ENCODE results near the gene GAN.

Gene GAN

GRCh38 chr16:81424771-81425170, 110.0 kb downstream of the GAN start:
- in situ Hi-C loops (cut with MboI; ENCODE audit: low sequenced_read_pairs), result no loop called here

GRCh38 chr16:81427219-81427618, 112.5 kb downstream of the GAN start:
- in situ Hi-C loops (cut with MboI; ENCODE audit: low sequenced_read_pairs), result no loop called here

GRCh38 chr16:81429045-81429521, 114.3 kb downstream of the GAN start:
- in situ Hi-C loops (cut with MboI; ENCODE audit: low sequenced_read_pairs), result no loop called here

- in situ Hi-C loops (cut with MboI; ENCODE audit: low sequenced_read_pairs), result no loop called here
Observed at GRCh38 chr16:81431554-81432353, 117.0 kb downstream of the GAN start.

- in situ Hi-C loops (cut with MboI; ENCODE audit: low sequenced_read_pairs), result no loop called here
Observed at GRCh38 chr16:81432937-81433557, 118.3 kb downstream of the GAN start.

- in situ Hi-C loops (cut with MboI; ENCODE audit: low sequenced_read_pairs), result no loop called here
Observed at GRCh38 chr16:81435103-81435502, 120.3 kb downstream of the GAN start.

- in situ Hi-C loops (cut with MboI; ENCODE audit: low sequenced_read_pairs), result no loop called here
Observed at GRCh38 chr16:81435567-81435966, 120.8 kb downstream of the GAN start.

- in situ Hi-C loops (cut with MboI; ENCODE audit: low sequenced_read_pairs), result no loop called here
Observed at GRCh38 chr16:81436386-81436785, 121.6 kb downstream of the GAN start.

GRCh38 chr16:81437865-81438264, 123.1 kb downstream of the GAN start:
- in situ Hi-C loops (cut with MboI; ENCODE audit: low sequenced_read_pairs), result no loop called here

Data from HL-60/S4 treated with retinoic acid at 250 ng/mL for 4 days and 3 days (cell line).